Neural progenitor cell (in vitro differentiated cells): Measurements from ENCODE around the gene BBS9.

Experiments used
- CTCF ChIP-seq: fragments of 200-600 bp; sonication (generic); IDR thresholded peaks from 2 replicates; pipeline ENCODE4 v1.5.1; 2017; ENCODE audit warnings: antibody characterized with exemption, mild to moderate bottlenecking
- EZH2 ChIP-seq: fragments of 200-600 bp; sonication (generic); IDR thresholded peaks from 2 replicates; pipeline ENCODE4 v1.6.1; 2017; ENCODE audit warnings: antibody characterized with exemption, mild to moderate bottlenecking, moderate library complexity

- TF ChIP-seq CTCF (no peak), EZH2 (no peak)
These were observed 507.0 kb downstream of the BBS9 start for GRCh38 chr7:33636359-33636758.
